ENCODE results near the gene CARD14. TPM values are rescaled to one million over a fixed set of nuclear protein-coding genes. Genes with fewer than 3 reads are reported as not detected.
A peak's percentile ranks its signal among the peaks of the same experiment; 100 is the strongest.
"Not testable (repeated sequence)": the region's sequence is repeated elsewhere in the genome, so short reads cannot be mapped to it uniquely, and the experiment has no call there.

The CARD14 gene
- total RNA-seq, 8 experiments from 2014 or later, result 0.50 to 6.1 (median 2.0) TPM

- Histone ChIP-seq H3K4me3 (no peak overlapping the region), H3K4me1 (replicated peaks in 1 of 2) (no peaks in the 10 kb centered on the region), H3K27ac (no peak overlapping the region)
- 84 to 100% (median 96%) methylated on average over 1 to 17 of the region's 18 CpGs; no CpG with 5 or more reads in 3 of the 10 experiments for WGBS, 10 experiments
- in situ Hi-C loops (cut with MboI; ENCODE audit: low pct_unique_long_range_greater_than_20kb in 2 of 9, low sequenced_read_pairs in 9 of 9, unreplicated experiment in 9 of 9), result no loop called here
- no peak for ATAC-seq (replicated peaks in 6 of 8)
These were observed 30.9 kb upstream of the CARD14 start for GRCh38 chr17:80138856-80139426.

GRCh38 chr17:80141463-80142165 is 28.2 kb upstream of the CARD14 start:
- Histone ChIP-seq H3K4me1 (replicated peaks in 1 of 2) (peaks cover 11 to 14% of the 10 kb centered on the region in 2 donors), H3K27ac (no peak overlapping the region), H3K4me3 (no peak overlapping the region)
- in situ Hi-C loops (cut with MboI; ENCODE audit: low pct_unique_long_range_greater_than_20kb in 2 of 9, low sequenced_read_pairs in 9 of 9, unreplicated experiment in 9 of 9), result no loop called here
- no peak for ATAC-seq (replicated peaks in 6 of 8)
- WGBS, 10 experiments, result 77 to 100% (median 94%) methylated on average over 1 to 6 of the region's 7 CpGs

- 80 to 100% (median 99%) methylated on average over 2 to 6 of the region's 6 CpGs; no CpG with 5 or more reads in 6 of the 10 experiments for WGBS, 10 experiments
These were observed 26.9 kb upstream of the CARD14 start for GRCh38 chr17:80142929-80143328.

GRCh38 chr17:80145076-80146075 is 24.5 kb upstream of the CARD14 start:
- no peak overlapping the region for H3K27ac ChIP-seq
- in situ Hi-C loops (cut with MboI; ENCODE audit: low pct_unique_long_range_greater_than_20kb in 2 of 9, low sequenced_read_pairs in 9 of 9, unreplicated experiment in 9 of 9), result no loop called here

More at GRCh38 chr17:80142929-80143328, 26.9 kb upstream of the CARD14 start:
- no peak for ATAC-seq (replicated peaks in 6 of 8)
- in situ Hi-C loops (cut with MboI; ENCODE audit: low pct_unique_long_range_greater_than_20kb in 2 of 9, low sequenced_read_pairs in 9 of 9, unreplicated experiment in 9 of 9), result no loop called here
- Histone ChIP-seq H3K4me1 (replicated peaks in 1 of 2) (peaks cover 11 to 14% of the 10 kb centered on the region in 2 donors), H3K4me3 (no peak overlapping the region), H3K27ac (no peak overlapping the region)

GRCh38 chr17:80146121-80147034 is 23.5 kb upstream of the CARD14 start:
- Histone ChIP-seq H3K27ac (peak overlapping the region; percentile 61 to 81), H3K4me1 (replicated peaks in 1 of 2) (peaks cover 18 to 19% of the 10 kb centered on the region in 2 donors), H3K4me3 (peak overlapping the region; percentile 73 to 88 (median 75))
- ATAC-seq (replicated peaks in 6 of 8), result peak in 7 of 8 experiments; percentile 0 to 32 (median 19)
- in situ Hi-C loops (cut with MboI; ENCODE audit: low pct_unique_long_range_greater_than_20kb in 2 of 9, low sequenced_read_pairs in 9 of 9, unreplicated experiment in 9 of 9), result no loop called here
- 0 to 2% (median 0%) methylated on average over 1 to 8 of the region's 69 CpGs for WGBS, 10 experiments

More at GRCh38 chr17:80145076-80146075, 24.5 kb upstream of the CARD14 start:
- Histone ChIP-seq H3K4me3 (peak overlapping the region; percentile 73 to 88 (median 75)), H3K4me1 (replicated peaks in 1 of 2) (peaks cover 14 to 19% of the 10 kb centered on the region in 2 donors)
- ATAC-seq (replicated peaks in 6 of 8), result no peak
- WGBS, 10 experiments, result 0 to 75% (median 20%) methylated on average over 2 to 9 of the region's 10 CpGs; no CpG with 5 or more reads in 2 of the 10 experiments

- in situ Hi-C loops (cut with MboI; ENCODE audit: low pct_unique_long_range_greater_than_20kb in 2 of 9, low sequenced_read_pairs in 9 of 9, unreplicated experiment in 9 of 9), result no loop called here
- Histone ChIP-seq H3K4me3 (peak within 1 kb of the TSS; percentile 73 to 88 (median 75)), H3K4me1 (replicated peaks in 1 of 2) (peaks cover 21% of the 10 kb centered on the region in 2 donors), H3K27ac (peak within 1 kb of the TSS; percentile 74 to 84)
- ATAC-seq (replicated peaks in 6 of 8), result peak; percentile 58 to 92 (median 84)
- WGBS, 10 experiments, result 0 to 4% (median 0%) methylated on average over 1 to 12 of the region's 90 CpGs; no CpG with 5 or more reads in 5 of the 10 experiments
These were observed 22.6 kb upstream of the CARD14 start, which contains the start of gene EIF4A3 for GRCh38 chr17:80147035-80147822. Gene EIF4A3, minus strand, starts transcription at chr17:80147128. Its CDS starts 167 bp downstream, at chr17:80146961.

- ATAC-seq (replicated peaks in 6 of 8), result peak in 4 of 8 experiments; percentile 1 to 18 (median 7)
- Histone ChIP-seq H3K4me3 (no peak overlapping the region), H3K27ac (peak overlapping the region in 1 of 2 donors; percentile 33), H3K4me1 (replicated peaks in 1 of 2) (peaks cover 13 to 16% of the 10 kb centered on the region in 2 donors)
- 14 to 80% (median 43%) methylated on average over 1 to 5 of the region's 5 CpGs; no CpG with 5 or more reads in 4 of the 10 experiments for WGBS, 10 experiments
- in situ Hi-C loops (cut with MboI; ENCODE audit: low pct_unique_long_range_greater_than_20kb in 2 of 9, low sequenced_read_pairs in 9 of 9, unreplicated experiment in 9 of 9), result no loop called here
These were observed 18.5 kb upstream of the CARD14 start for GRCh38 chr17:80151333-80151732.

- H3K4me3 ChIP-seq, result no peak overlapping the region
- peaks cover 13 to 16% of the 10 kb centered on the region in 2 donors for H3K4me1 ChIP-seq (replicated peaks in 1 of 2)
- 7 to 100% (median 75%) methylated on average over 1 to 10 of the region's 11 CpGs for WGBS, 10 experiments
- no peak overlapping the region for H3K27ac ChIP-seq
- in situ Hi-C loops (cut with MboI; ENCODE audit: low pct_unique_long_range_greater_than_20kb in 2 of 9, low sequenced_read_pairs in 9 of 9, unreplicated experiment in 9 of 9), result no loop called here
- peak in 6 of 8 experiments; percentile 1 to 81 (median 40) for ATAC-seq (replicated peaks in 6 of 8)
These were observed 17.6 kb upstream of the CARD14 start for GRCh38 chr17:80152081-80152702.

- WGBS, 10 experiments, result 40 to 100% (median 85%) methylated on average over 1 to 3 of the region's 3 CpGs; no CpG with 5 or more reads in 2 of the 10 experiments
- ATAC-seq (replicated peaks in 6 of 8), result no peak
- in situ Hi-C loops (cut with MboI; ENCODE audit: low pct_unique_long_range_greater_than_20kb in 2 of 9, low sequenced_read_pairs in 9 of 9, unreplicated experiment in 9 of 9), result no loop called here
- H3K4me1 ChIP-seq (replicated peaks in 1 of 2), result peaks cover 13 to 16% of the 10 kb centered on the region in 2 donors
- no peak overlapping the region for H3K27ac ChIP-seq
- no peak overlapping the region for H3K4me3 ChIP-seq
These were observed 16.8 kb upstream of the CARD14 start for GRCh38 chr17:80153004-80153403.

GRCh38 chr17:80154166-80154565 is 15.7 kb upstream of the CARD14 start:
- peak in 2 of 8 experiments; percentile 12 to 13 for ATAC-seq (replicated peaks in 6 of 8)
- in situ Hi-C loops (cut with MboI; ENCODE audit: low pct_unique_long_range_greater_than_20kb in 2 of 9, low sequenced_read_pairs in 9 of 9, unreplicated experiment in 9 of 9), result no loop called here
- H3K27ac ChIP-seq, result peak overlapping the region in 1 of 2 donors; percentile 6
- WGBS, 10 experiments, result 11 to 82% (median 27%) methylated on average over 1 to 4 of the region's 5 CpGs
- H3K4me3 ChIP-seq, result no peak overlapping the region
- H3K4me1 ChIP-seq (replicated peaks in 1 of 2), result peaks cover 11% of the 10 kb centered on the region in 2 donors

- in situ Hi-C loops (cut with MboI; ENCODE audit: low pct_unique_long_range_greater_than_20kb in 2 of 9, low sequenced_read_pairs in 9 of 9, unreplicated experiment in 9 of 9); H3K27ac ChIP-seq; ATAC-seq (replicated peaks in 6 of 8); H3K4me3 ChIP-seq: not testable (repeated sequence)
- H3K4me1 ChIP-seq (replicated peaks in 1 of 2), result peaks cover 17 to 20% of the 10 kb centered on the region in 2 donors
- WGBS, 10 experiments, result 23 to 67% (median 29%) methylated on average over 1 to 2 of the region's 2 CpGs; no CpG with 5 or more reads in 4 of the 10 experiments
These were observed 14.2 kb upstream of the CARD14 start for GRCh38 chr17:80155600-80155999.
